Measurements from ENCODE around the gene CAPN3.
"Not testable (repeated sequence)": the region's sequence is repeated elsewhere in the genome, so short reads cannot be mapped to it uniquely, and the experiment has no call there.

The CAPN3 gene

GRCh38 chr15:42359249-42359648, at the start of gene CAPN3:
Gene CAPN3 (plus strand): TSS chr15:42359501. CDS start chr15:42359806, 305 bp downstream.
- no peak for DNase-seq

- DNase-seq = no peak
Observed at GRCh38 chr15:42313463-42313862, 45.8 kb upstream of the CAPN3 start.

- no peak for DNase-seq
Observed at GRCh38 chr15:42314818-42315217, 44.5 kb upstream of the CAPN3 start.

- no peak for DNase-seq
Observed at GRCh38 chr15:42315521-42315920, 43.8 kb upstream of the CAPN3 start.

GRCh38 chr15:42316282-42316805, 43.0 kb upstream of the CAPN3 start:
- not testable (repeated sequence) for DNase-seq

GRCh38 chr15:42319206-42319605, 40.1 kb upstream of the CAPN3 start:
- DNase-seq = no peak

GRCh38 chr15:42324308-42324707, 35.0 kb upstream of the CAPN3 start:
- DNase-seq = no peak

GRCh38 chr15:42329161-42329560, 30.1 kb upstream of the CAPN3 start:
- DNase-seq = no peak

- DNase-seq = no peak
Observed at GRCh38 chr15:42329992-42330391, 29.3 kb upstream of the CAPN3 start.

- no peak for DNase-seq
Observed at GRCh38 chr15:42331235-42331634, 28.1 kb upstream of the CAPN3 start.

- no peak for DNase-seq
Observed at GRCh38 chr15:42332331-42332730, 27.0 kb upstream of the CAPN3 start.

GRCh38 chr15:42335074-42335473, 24.2 kb upstream of the CAPN3 start:
- no peak for DNase-seq

GRCh38 chr15:42336650-42337049, 22.7 kb upstream of the CAPN3 start:
- not testable (repeated sequence) for DNase-seq

- DNase-seq = not testable (repeated sequence)
Observed at GRCh38 chr15:42337104-42337503, 22.2 kb upstream of the CAPN3 start.

GRCh38 chr15:42338500-42338899, 20.8 kb upstream of the CAPN3 start:
- DNase-seq = no peak

GRCh38 chr15:42343596-42344232, 15.6 kb upstream of the CAPN3 start:
- no peak for DNase-seq

- DNase-seq = no peak
Observed at GRCh38 chr15:42344763-42345162, 14.5 kb upstream of the CAPN3 start.

- DNase-seq = no peak
Observed at GRCh38 chr15:42345504-42345903, 13.8 kb upstream of the CAPN3 start.

- DNase-seq = no peak
Observed at GRCh38 chr15:42348083-42348482, 11.2 kb upstream of the CAPN3 start.

GRCh38 chr15:42349186-42349585, 10.1 kb upstream of the CAPN3 start:
- DNase-seq = no peak

- DNase-seq = no peak
Observed at GRCh38 chr15:42352401-42352800, 6.9 kb upstream of the CAPN3 start.

GRCh38 chr15:42353061-42353460, 6.2 kb upstream of the CAPN3 start:
- DNase-seq = no peak

- no peak for DNase-seq
Observed at GRCh38 chr15:42354824-42355223, 4.5 kb upstream of the CAPN3 start.

- DNase-seq = no peak
Observed at GRCh38 chr15:42355291-42355690, 4.0 kb upstream of the CAPN3 start.

- no peak for DNase-seq
Observed at GRCh38 chr15:42356851-42357250, 2.5 kb upstream of the CAPN3 start.

Measured in activated CD8-positive, alpha-beta memory T cell treated with anti-CD3 and anti-CD28 coated beads, Interleukin-2, amount 50 U/mL, for 4 hours (primary cell).